GM19395 (cell line): Measurements from ENCODE around the gene DHRS9.
"Not testable (repeated sequence)": the region's sequence is repeated elsewhere in the genome, so short reads cannot be mapped to it uniquely, and the experiment has no call there.

Experiments
- ATAC-seq: cut with Tn5 transposase; IDR thresholded peaks from one replicate; pipeline ENCODE4 v1.9.1; 2021; ENCODE audit warnings: mild to moderate bottlenecking, moderate library complexity; ENCODE audit not compliant: unreplicated experiment

DHRS9 gene

GRCh38 chr2:169069341-169069740 lies at the start of gene DHRS9:
Gene DHRS9, plus strand, starts transcription at chr2:169069563. Its CDS starts 12,019 bp downstream, at chr2:169081582.
- no peak for ATAC-seq

GRCh38 chr2:169023161-169023560 lies 46.2 kb upstream of the DHRS9 start:
- no peak for ATAC-seq

GRCh38 chr2:169026056-169026455 lies 43.3 kb upstream of the DHRS9 start:
- no peak for ATAC-seq

GRCh38 chr2:169027234-169027633 lies 42.1 kb upstream of the DHRS9 start:
- no peak for ATAC-seq

GRCh38 chr2:169029341-169029740 lies 40.0 kb upstream of the DHRS9 start:
- no peak for ATAC-seq

GRCh38 chr2:169031202-169031601 lies 38.2 kb upstream of the DHRS9 start, which contains the start of gene ABCB11:
Gene ABCB11, minus strand, starts transcription at chr2:169031324. Its CDS starts 13,199 bp downstream, at chr2:169018125.
- ATAC-seq = no peak

GRCh38 chr2:169034256-169034655 lies 35.1 kb upstream of the DHRS9 start:
- ATAC-seq = no peak

- no peak for ATAC-seq
Observed at GRCh38 chr2:169034984-169035544, 34.3 kb upstream of the DHRS9 start.

GRCh38 chr2:169035887-169036286 lies 33.5 kb upstream of the DHRS9 start:
- ATAC-seq = no peak

GRCh38 chr2:169036736-169037440 lies 32.5 kb upstream of the DHRS9 start:
- ATAC-seq = peak; percentile 64

GRCh38 chr2:169038338-169038757 lies 31.0 kb upstream of the DHRS9 start:
- peak; percentile 76 for ATAC-seq

GRCh38 chr2:169039702-169040101 lies 29.7 kb upstream of the DHRS9 start:
- ATAC-seq = no peak

GRCh38 chr2:169041594-169041993 lies 27.8 kb upstream of the DHRS9 start:
- no peak for ATAC-seq

- no peak for ATAC-seq
Observed at GRCh38 chr2:169042856-169043255, 26.5 kb upstream of the DHRS9 start.

- ATAC-seq = no peak
Observed at GRCh38 chr2:169046440-169047151, 22.8 kb upstream of the DHRS9 start.

- ATAC-seq = no peak
Observed at GRCh38 chr2:169047256-169048250, 21.8 kb upstream of the DHRS9 start.

GRCh38 chr2:169049142-169049541 lies 20.2 kb upstream of the DHRS9 start:
- no peak for ATAC-seq

GRCh38 chr2:169050476-169051240 lies 18.7 kb upstream of the DHRS9 start:
- no peak for ATAC-seq

- ATAC-seq = not testable (repeated sequence)
Observed at GRCh38 chr2:169054575-169054974, 14.8 kb upstream of the DHRS9 start.

GRCh38 chr2:169064199-169064598 lies 5.2 kb upstream of the DHRS9 start:
- ATAC-seq = not testable (repeated sequence)
